HG03103 (cell line): ENCODE measurements around the gene APOL3.
"Not testable (repeated sequence)": the region's sequence is repeated elsewhere in the genome, so short reads cannot be mapped to it uniquely, and the experiment has no call there.

Source experiments
- ATAC-seq: cut with Tn5 transposase; IDR thresholded peaks from one replicate; pipeline ENCODE4 v1.9.1; 2021; ENCODE audit warnings: low read depth; ENCODE audit not compliant: unreplicated experiment

Gene APOL3

GRCh38 chr22:36163497-36163896, 2.9 kb upstream of the APOL3 start:
- no peak for ATAC-seq

- ATAC-seq, result peak; percentile 64
Measured at GRCh38 chr22:36162127-36163034, 1.8 kb upstream of the APOL3 start.

DNA sequence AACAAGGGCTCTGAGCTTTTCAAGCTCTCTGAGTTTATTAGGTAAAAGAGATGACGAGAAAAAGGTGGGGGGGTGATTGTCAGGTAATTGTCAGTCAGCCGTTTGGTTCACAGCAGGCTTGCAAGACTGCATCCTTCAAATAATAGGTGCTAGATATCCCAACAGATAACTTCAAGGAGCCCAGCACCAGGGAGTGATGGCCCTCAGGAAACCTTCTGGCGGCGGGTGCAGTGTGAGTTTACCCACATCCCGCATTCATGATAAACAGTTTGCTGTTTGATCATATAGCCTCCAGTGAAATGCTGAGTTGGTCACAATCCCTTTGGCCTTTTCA, 1.2 kb upstream of the APOL3 start:
- not testable (repeated sequence) for ATAC-seq

- no peak for ATAC-seq
Measured at GRCh38 chr22:36156515-36157419, 3.8 kb downstream of the APOL3 start.

DNA sequence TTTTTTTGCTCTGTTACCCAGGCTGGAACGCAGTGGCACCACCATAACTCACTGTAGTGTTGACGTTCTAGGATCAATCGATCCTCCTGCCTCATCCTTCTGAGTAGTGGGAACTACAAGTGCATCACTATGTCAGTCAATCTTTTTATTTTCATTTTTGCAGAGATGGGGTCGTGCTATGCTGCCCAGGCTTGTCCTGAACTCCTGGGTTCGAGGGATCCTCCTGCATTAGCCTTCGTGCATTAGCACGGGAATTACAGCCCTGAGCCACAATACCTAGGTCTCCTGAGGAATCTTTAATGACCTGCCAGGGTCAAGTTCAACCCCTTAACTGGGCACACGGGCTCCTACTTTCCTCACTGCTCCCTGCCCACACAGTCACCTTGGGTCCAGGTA, 4.4 kb downstream of the APOL3 start:
- no peak for ATAC-seq

DNA sequence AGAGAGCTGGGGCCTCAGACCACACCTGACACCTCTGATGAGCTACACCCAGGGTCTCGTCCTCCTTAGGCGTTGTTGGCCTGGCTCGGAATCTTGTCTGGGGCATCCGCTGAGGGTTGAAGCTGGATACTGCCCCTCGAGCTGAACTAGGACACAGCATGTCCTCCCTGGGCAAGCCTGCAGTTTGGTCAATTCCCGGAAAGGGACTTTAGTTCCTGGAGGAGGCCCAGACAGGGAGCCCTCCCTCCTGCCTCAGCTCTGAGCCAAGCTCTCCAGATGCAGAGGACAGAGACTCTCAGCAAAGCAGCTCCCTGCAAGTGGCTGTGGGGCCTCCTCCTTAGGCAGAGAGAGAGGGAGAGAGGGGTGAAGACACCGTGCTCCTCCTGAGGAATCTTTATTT, 4.9 kb downstream of the APOL3 start:
- no peak for ATAC-seq

GRCh38 chr22:36154423-36154945, 6.1 kb downstream of the APOL3 start:
- ATAC-seq, result no peak

- no peak for ATAC-seq
Measured at GRCh38 chr22:36153501-36154422, 6.8 kb downstream of the APOL3 start.

- not testable (repeated sequence) for ATAC-seq
Measured at GRCh38 chr22:36152821-36153220, 7.7 kb downstream of the APOL3 start.

GRCh38 chr22:36152088-36152487, 8.5 kb downstream of the APOL3 start:
- no peak for ATAC-seq

DNA sequence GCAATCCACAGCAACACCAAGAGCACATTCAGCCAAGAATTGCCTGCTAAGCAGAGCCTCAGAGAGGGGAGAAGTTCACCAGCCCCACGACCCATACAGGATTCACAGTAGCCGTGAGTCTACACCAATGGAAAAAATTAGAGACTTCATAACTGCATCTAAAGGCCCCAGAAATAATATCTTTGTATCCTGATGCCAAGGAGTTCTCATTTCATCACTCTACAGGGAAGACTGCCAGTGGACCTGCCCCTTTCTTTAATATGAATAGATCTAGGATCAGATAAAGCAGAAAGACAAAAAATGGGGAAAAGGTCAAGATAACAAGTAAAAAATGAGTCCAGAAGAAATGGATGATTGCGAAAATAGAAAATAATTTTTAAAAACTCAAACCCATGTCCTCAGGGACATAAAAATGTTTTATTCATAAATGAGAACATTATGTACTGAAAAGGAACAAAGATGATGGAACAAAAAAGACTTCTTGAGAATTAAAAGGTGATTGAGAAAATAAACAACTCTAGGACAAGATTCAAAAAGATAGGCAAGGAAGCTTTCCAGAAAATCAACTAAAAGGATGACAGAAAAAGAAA, 9.5 kb downstream of the APOL3 start:
- ATAC-seq, result no peak

GRCh38 chr22:36149441-36149840, 11.1 kb downstream of the APOL3 start:
- ATAC-seq, result no peak

- ATAC-seq, result no peak
Measured at GRCh38 chr22:36148411-36148810, 12.1 kb downstream of the APOL3 start.

- no peak for ATAC-seq
Measured at GRCh38 chr22:36147196-36147791, 13.3 kb downstream of the APOL3 start.

- ATAC-seq, result no peak
Measured at GRCh38 chr22:36145881-36146280, 14.7 kb downstream of the APOL3 start.

- ATAC-seq, result no peak
Measured at GRCh38 chr22:36144886-36145541, 15.5 kb downstream of the APOL3 start.

DNA sequence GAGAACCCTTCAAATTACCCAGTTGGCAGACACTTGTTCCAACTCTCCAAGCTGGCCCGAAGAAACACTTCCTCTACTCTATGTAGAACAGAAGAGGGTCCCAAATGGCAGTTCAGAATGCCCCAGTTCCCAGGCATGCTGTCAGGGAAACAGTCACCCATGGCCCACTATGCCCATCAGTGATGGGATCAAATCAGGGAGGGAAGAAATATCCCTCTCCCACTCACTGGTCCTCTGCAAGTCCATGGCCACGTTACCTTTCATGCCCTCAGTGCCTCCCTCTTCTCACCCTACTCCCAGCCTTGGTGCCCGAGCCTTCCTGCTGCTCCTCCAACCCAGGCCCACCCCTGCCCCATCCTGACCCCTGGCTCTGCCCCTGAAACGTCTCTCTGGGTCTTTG, 16.6 kb downstream of the APOL3 start:
- ATAC-seq, result no peak

DNA sequence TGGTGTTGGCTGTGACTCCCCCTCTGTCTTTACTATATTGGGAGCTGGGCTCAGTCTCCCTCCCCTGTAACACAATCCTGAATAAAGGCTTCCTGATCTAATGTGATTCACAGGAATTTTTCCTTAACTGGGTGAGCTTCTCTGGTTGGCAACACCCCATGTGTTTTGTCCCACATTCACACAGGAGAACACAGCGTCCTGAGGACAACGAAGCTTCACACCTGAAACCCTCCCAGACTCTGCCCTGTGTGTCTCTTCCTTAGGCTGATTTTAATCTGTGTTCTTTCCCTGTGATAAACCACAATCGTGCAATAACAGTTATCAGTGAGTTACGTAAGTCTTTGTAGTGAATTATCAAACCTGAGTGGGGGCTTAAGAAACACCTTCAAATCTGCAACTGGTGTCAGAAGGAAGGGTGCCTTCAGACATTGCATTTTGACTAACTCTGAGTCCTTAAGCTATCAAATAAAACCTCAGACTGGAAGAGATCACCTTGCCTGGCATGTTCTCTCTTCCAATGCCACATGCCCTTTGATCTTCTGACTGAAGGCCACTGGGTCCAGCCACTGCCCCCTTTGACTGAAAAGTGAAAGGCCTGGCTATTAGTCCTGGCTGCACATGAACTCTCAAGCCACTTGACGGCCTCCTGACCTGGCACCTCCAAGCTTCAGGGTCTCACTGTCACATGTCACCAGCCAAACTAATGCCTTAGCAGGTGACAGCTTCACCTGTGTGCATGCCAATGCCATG, 17.3 kb downstream of the APOL3 start:
- ATAC-seq, result no peak
